Stimulated activated CD4-positive, alpha-beta T cell treated with anti-CD3 and anti-CD28 coated beads, TNF-alpha, amount 100 ng/mL, for 48 hours (primary cell): ENCODE data around the gene PSEN1.

Experiments used
- DNase-seq, 3 donors: peaks; one replicate each; pipeline ENCODE4 v3.0.0-alpha.2; 2020; ENCODE audit warnings: low read depth in 3 of 3

Gene PSEN1

GRCh38 chr14:73217411-73217810 is 81.1 kb downstream of the PSEN1 start:
- DNase-seq, result no peak

- DNase-seq, result no peak
Observed at GRCh38 chr14:73220061-73220460, 83.8 kb downstream of the PSEN1 start.

- no peak for DNase-seq
Observed at GRCh38 chr14:73220634-73221033, 84.3 kb downstream of the PSEN1 start.

GRCh38 chr14:73221945-73222344 is 85.6 kb downstream of the PSEN1 start:
- DNase-seq, result no peak

- DNase-seq, result no peak
Observed at GRCh38 chr14:73223049-73223448, 86.7 kb downstream of the PSEN1 start.

- DNase-seq, result no peak
Observed at GRCh38 chr14:73225496-73225895, 89.2 kb downstream of the PSEN1 start.

- DNase-seq, result no peak
Observed at GRCh38 chr14:73227812-73228781, 91.8 kb downstream of the PSEN1 start.

- no peak for DNase-seq
Observed at GRCh38 chr14:73230051-73230450, 93.7 kb downstream of the PSEN1 start.

- no peak for DNase-seq
Observed at GRCh38 chr14:73231981-73232851, 95.9 kb downstream of the PSEN1 start.

- no peak for DNase-seq
Observed at GRCh38 chr14:73232984-73233383, 96.7 kb downstream of the PSEN1 start.

GRCh38 chr14:73233564-73233963 is 97.3 kb downstream of the PSEN1 start:
- DNase-seq, result no peak

GRCh38 chr14:73234029-73234428 is 97.7 kb downstream of the PSEN1 start:
- DNase-seq, result no peak

GRCh38 chr14:73234586-73235394 is 98.5 kb downstream of the PSEN1 start:
- DNase-seq, result no peak

GRCh38 chr14:73235531-73236155 is 99.3 kb downstream of the PSEN1 start:
- no peak for DNase-seq

GRCh38 chr14:73236157-73236556 is 99.8 kb downstream of the PSEN1 start:
- DNase-seq, result no peak

- no peak for DNase-seq
Observed at GRCh38 chr14:73236752-73237218, 100.5 kb downstream of the PSEN1 start.

GRCh38 chr14:73237219-73237785 is 101.0 kb downstream of the PSEN1 start, which contains the start of gene PAPLN:
Gene PAPLN (plus strand): TSS chr14:73237506. CDS start chr14:73239779, 2,273 bp downstream.
- no peak for DNase-seq

GRCh38 chr14:73237786-73238423 is 101.6 kb downstream of the PSEN1 start:
- no peak for DNase-seq

- no peak for DNase-seq
Observed at GRCh38 chr14:73238424-73238852, 102.1 kb downstream of the PSEN1 start.

GRCh38 chr14:73238941-73239340 is 102.6 kb downstream of the PSEN1 start:
- no peak for DNase-seq
